ENCODE data around the gene RAPGEF3.

The RAPGEF3 gene

GRCh38 chr12:47729233-47729632 lies 29.4 kb downstream of the RAPGEF3 start:
- Histone ChIP-seq H3K27me3 (replicated peaks; ENCODE audit: control insufficient read depth, insufficient read depth, low read length) (no peaks in the 10 kb centered on the region), H3K4me3 (replicated peaks; ENCODE audit: low read depth, low read length) (no peak overlapping the region), H3K36me3 (ENCODE audit: control insufficient read depth, insufficient read depth, low read length) (no peaks in the 10 kb centered on the region)
- DNase-seq (ENCODE audit: extremely low read depth, insufficient read length): no peak
- TF ChIP-seq, protein P1, sequence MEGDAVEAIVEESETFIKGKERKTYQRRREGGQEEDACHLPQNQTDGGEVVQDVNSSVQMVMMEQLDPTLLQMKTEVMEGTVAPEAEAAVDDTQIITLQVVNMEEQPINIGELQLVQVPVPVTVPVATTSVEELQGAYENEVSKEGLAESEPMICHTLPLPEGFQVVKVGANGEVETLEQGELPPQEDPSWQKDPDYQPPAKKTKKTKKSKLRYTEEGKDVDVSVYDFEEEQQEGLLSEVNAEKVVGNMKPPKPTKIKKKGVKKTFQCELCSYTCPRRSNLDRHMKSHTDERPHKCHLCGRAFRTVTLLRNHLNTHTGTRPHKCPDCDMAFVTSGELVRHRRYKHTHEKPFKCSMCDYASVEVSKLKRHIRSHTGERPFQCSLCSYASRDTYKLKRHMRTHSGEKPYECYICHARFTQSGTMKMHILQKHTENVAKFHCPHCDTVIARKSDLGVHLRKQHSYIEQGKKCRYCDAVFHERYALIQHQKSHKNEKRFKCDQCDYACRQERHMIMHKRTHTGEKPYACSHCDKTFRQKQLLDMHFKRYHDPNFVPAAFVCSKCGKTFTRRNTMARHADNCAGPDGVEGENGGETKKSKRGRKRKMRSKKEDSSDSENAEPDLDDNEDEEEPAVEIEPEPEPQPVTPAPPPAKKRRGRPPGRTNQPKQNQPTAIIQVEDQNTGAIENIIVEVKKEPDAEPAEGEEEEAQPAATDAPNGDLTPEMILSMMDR (IDR thresholded peaks at IDR 0.05; ENCODE audit: insufficient read depth, low read length, poor library complexity, severe bottlenecking): no peak

- no peaks in the 10 kb centered on the region for H3K27me3 ChIP-seq (replicated peaks; ENCODE audit: control insufficient read depth, insufficient read depth, low read length)
- TF ChIP-seq, protein P1 (IDR thresholded peaks at IDR 0.05; ENCODE audit: insufficient read depth, low read length, poor library complexity, severe bottlenecking): no peak
- DNase-seq (ENCODE audit: extremely low read depth, insufficient read length): no peak
- no peak overlapping the region; the same call in 1 of the 2 replicates for H3K4me3 ChIP-seq (replicated peaks; ENCODE audit: low read depth, low read length)
- peaks cover 2% of the 10 kb centered on the region for H3K36me3 ChIP-seq (ENCODE audit: control insufficient read depth, insufficient read depth, low read length)
Measured at GRCh38 chr12:47725893-47726292, 32.8 kb downstream of the RAPGEF3 start.

GRCh38 chr12:47725091-47725772 lies 33.4 kb downstream of the RAPGEF3 start, which contains the start of gene ENDOU:
TSS of gene ENDOU (minus strand) at chr12:47725490. CDS start at chr12:47725413, 77 bp downstream.
- TF ChIP-seq, protein P1 (IDR thresholded peaks at IDR 0.05; ENCODE audit: insufficient read depth, low read length, poor library complexity, severe bottlenecking): no peak
- peaks cover 2% of the 10 kb centered on the region for H3K36me3 ChIP-seq (ENCODE audit: control insufficient read depth, insufficient read depth, low read length)
- no peak within 1 kb of the TSS; the same call in 1 of the 2 replicates for H3K4me3 ChIP-seq (replicated peaks; ENCODE audit: low read depth, low read length)
- DNase-seq (ENCODE audit: extremely low read depth, insufficient read length): no peak
- no peaks in the 10 kb centered on the region for H3K27me3 ChIP-seq (replicated peaks; ENCODE audit: control insufficient read depth, insufficient read depth, low read length)

DNA sequence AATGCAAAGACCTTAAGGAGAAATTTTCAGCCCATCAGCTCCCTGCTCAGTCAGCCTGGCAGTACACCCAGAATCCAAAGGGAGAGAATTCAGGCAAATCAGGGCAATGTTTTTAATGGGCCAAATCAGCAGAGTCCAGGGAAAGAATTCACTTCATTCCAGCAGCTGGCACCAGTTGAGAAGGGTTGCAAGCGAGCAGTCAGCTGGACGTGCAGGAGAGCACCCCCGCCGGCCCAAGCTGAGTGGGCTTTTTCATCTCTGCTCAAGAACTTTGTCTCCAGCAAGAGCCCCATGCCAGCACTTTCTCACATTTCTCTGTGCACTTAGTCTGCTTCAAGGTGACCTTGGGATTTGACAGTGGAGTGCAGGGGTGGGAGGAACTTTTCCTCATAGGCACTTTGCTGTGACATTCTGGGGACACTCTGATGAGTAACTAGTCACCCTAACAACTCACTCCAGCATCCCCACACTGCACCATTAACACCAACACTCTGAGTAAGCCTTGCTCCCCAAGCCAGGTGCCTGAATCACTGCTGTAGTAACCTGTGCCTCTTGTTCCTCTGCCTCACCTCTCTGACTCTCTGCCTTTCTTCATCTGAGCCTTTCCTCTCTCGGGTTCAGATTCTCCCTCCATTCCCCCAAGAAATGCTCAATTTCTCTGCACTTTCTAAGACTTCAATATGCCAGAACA lies 35.6 kb downstream of the RAPGEF3 start:
- no peak overlapping the region for H3K4me3 ChIP-seq (replicated peaks; ENCODE audit: low read depth, low read length)
- no peak for DNase-seq (ENCODE audit: extremely low read depth, insufficient read length)
- no peaks in the 10 kb centered on the region for H3K27me3 ChIP-seq (replicated peaks; ENCODE audit: control insufficient read depth, insufficient read depth, low read length)
- H3K36me3 ChIP-seq (ENCODE audit: control insufficient read depth, insufficient read depth, low read length): peaks cover 2% of the 10 kb centered on the region
- TF ChIP-seq, protein P1 (IDR thresholded peaks at IDR 0.05; ENCODE audit: insufficient read depth, low read length, poor library complexity, severe bottlenecking): no peak

DNA sequence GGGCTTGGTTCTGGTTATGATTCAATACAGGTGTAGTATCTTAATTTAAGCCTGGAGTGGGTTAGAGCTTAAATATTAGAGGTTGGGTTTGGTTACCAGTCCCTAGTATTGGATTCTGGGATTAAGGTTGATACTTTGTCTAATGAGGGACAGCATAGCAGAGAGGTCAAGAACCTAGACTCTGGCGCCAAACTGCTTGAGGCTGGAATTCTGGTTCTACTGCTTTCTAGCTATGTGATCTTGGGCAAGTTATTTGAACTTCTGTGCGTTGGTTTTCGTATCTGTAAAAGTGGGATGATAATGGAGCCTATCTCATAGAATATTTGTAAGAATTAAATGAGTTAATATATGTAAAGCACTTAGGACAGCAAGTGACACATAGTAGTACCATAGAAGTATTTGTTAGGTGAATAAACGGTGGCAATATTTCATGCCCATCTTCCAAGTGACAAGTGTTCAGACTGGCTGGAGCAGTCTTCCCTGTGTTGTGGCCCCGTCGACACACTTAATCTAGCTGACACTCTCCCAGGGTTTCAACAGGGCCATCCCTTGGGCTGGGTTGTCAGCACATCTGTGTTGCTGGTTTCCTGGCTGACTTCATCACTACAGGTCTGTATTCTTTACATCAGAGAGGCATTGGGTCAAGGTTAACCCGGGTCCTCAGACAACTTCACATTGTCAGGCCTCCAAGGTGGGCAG lies 36.4 kb downstream of the RAPGEF3 start:
- Histone ChIP-seq H3K4me3 (replicated peaks; ENCODE audit: low read depth, low read length) (no peak overlapping the region), H3K36me3 (ENCODE audit: control insufficient read depth, insufficient read depth, low read length) (peaks cover 2% of the 10 kb centered on the region), H3K27me3 (replicated peaks; ENCODE audit: control insufficient read depth, insufficient read depth, low read length) (no peaks in the 10 kb centered on the region)
- TF ChIP-seq, protein P1 (IDR thresholded peaks at IDR 0.05; ENCODE audit: insufficient read depth, low read length, poor library complexity, severe bottlenecking): no peak
- DNase-seq (ENCODE audit: extremely low read depth, insufficient read length): no peak
